HG02943 (cell line): ENCODE measurements around the gene TSBP1.
"Not testable (repeated sequence)": the region's sequence is repeated elsewhere in the genome, so short reads cannot be mapped to it uniquely, and the experiment has no call there.

Source experiments
- ATAC-seq: cut with Tn5 transposase; IDR thresholded peaks from one replicate; pipeline ENCODE4 v1.9.1; 2021; ENCODE audit warnings: mild to moderate bottlenecking, low read depth, moderate library complexity; ENCODE audit not compliant: unreplicated experiment

The TSBP1 gene

DNA sequence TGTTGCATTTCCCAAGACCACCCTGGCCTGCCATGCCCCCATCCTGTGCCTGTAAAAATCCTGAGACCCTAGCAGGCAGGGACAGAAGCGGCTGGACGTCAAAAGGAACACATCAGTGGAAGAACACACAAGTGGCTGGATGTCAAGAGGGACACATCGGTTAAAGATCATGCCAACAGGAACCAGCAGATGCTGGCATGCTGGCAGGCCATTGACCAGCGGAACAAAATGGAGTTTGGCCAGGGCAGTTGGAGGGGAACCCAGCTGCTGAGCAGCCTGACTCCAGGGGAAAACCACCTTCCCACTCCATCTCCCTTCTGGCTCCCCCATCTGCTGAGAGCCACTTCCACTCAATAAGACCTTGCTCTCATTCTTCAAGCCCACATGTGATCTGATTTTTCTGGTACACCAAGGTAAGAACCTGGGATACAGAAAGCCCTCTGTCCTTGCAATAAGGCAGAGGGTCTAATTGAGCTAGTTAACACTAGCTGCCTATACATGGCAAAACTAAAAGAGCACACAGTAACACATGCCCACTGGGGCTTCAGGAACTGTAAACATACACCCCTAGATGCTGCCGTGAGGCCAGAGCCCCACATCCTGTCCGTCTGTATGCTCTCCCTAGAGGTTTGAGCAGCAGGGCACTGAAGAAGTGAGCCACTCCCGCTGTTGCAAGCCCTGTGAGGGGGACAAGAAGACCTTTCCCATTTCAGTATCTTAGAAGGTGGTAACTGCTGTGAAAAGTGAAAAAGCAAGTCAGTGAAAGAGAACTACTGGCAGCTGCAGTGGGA, 4.2 kb upstream of the TSBP1 start:
- no peak for ATAC-seq

DNA sequence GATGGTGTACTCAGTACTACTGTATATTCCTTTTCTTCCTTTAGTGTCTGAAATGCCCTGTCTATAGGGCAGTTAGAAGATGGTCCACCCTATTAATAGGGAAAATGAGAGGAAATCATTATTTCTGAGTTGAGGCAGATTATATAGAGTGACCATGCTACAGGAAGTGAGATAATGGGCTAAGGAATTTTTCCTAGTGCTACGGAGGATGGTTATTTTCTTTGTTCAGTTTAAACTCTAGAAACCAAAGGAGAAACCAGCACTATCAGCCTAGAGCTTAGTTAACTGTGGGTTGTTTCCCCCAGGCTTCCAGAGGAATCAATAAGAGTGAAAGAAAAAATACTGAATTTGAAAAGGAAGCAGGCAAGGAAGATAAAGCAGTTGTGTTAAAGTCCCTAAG, 474 bp downstream of the TSBP1 start:
- ATAC-seq: no peak

DNA sequence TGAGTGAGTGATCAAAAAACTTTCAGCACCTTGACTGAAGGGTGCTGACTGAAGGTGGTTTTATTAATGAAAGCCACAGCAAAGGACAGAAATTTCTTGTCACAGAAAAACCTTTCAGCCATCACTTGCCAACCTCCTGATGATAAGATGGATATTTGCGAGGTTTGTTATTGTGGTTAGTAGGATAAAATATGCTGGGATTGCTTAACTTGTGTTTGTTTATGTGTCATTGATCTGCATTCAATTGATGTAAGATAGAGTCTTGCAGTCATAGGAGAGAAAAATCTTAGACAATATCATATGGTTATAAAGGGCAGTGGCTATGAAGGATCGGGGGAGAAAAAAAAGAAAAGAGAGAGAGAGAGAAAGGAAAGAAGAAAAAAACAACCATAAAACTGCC, 1.2 kb downstream of the TSBP1 start:
- ATAC-seq: no peak

DNA sequence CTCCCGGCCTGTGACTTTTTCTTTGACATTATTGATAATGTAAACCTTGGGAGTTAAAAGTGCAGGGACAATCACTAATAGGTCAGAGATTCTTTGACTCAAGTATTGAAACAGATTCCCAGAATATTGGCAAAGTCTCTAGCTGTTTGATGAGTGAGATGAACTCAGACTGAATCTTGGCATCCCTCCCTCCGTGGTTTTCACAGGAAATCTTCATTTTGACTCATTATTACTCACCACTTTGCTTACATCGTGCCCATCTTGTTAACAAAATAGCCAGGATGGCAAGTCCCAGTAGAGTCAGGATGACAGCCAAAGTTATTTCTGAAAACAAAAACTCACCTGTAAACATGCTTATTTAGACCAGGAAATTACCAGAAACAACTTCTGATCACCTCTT, 2.0 kb downstream of the TSBP1 start:
- ATAC-seq: no peak

DNA sequence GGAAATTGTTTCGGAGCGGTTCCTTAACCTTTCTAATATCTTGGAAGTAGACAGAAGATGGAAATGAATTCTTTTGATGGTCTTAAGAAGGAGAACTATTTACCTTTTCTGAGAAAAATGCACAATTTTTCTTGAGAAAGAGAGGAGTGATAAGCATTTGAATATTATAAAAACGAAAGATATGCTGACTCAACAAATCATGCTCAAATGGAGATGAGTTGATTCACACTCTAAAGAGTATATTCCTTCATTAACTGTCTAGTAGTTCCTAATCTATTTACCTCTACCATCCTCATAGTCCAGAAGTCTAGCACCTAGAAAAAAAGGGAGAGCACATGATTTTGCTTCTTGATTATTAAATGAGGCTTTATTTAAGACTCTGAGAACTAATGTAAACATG, 4.1 kb downstream of the TSBP1 start:
- no peak for ATAC-seq

DNA sequence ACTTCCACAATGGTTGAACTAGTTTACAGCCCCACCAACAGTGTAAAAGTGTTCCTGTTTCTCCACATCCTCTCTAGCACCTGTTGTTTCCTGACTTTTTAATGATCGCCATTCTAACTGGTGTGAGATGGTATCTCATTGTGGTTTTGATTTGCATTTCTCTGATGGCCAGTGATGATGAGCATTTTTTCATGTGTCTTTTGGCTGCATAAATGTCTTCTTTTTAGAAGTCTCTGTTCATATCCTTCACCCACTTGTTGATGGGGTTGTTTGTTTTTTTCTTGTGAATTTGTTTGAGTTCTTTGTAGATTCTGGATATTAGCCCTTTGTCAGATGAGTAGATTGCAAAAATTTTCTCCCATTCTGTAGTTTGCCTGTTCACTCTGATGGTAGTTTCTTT, 12.5 kb downstream of the TSBP1 start:
- ATAC-seq: not testable (repeated sequence)

DNA sequence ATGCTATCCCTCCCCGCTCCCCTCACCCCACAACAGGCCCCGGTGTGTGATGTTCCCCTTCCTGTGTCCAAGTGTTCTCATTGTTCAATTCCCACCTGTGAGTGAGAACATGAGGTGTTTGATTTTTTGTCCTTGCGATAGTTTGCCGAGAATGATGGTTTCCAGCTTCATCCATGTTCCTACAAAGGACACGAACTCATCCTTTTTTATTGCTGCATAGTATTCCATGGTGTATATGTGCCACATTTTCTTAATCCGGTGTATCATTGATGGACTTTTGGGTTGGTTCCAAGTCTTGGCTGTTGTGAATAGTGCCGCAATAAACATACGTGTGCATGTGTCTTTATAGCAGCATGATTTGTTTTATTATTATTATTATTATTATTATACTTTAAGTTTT, 13.2 kb downstream of the TSBP1 start:
- not testable (repeated sequence) for ATAC-seq

DNA sequence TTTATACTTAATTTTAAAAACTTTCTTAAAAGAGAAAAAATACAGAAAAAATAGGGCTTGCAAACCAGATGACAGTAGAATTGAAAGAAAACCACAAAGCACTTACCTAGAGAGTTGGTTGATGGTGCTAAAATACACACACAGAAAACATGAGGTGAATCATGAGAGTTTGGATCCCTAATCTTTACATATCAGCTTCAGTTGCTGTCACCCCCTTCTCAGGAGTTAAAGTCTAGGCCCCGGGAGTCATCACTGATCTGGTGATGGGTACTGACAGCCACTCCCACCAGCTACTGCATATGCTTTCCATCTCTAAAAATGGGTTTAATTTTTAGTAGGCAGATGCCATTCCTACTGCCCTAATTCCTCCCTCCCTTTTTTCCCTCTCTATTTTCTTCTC, 16.7 kb downstream of the TSBP1 start:
- ATAC-seq: no peak

DNA sequence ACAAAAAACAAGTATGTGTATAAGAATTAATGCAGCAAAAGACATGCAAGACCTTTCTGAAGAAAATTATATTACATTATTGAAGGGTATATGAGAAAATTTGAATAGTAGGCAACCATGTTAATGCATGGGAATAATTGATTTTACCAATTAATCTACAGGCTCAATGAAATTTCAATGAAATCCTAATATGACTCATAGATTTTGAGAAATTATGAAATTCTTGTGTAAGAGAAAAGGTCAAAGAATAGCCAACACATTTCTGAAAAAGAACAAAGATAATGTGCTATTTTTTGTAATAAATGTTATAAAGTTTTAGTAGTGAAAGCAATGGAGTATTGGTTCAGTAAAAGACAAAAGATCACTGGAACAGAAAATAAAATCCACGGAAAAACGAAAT, 18.4 kb downstream of the TSBP1 start:
- ATAC-seq: no peak

DNA sequence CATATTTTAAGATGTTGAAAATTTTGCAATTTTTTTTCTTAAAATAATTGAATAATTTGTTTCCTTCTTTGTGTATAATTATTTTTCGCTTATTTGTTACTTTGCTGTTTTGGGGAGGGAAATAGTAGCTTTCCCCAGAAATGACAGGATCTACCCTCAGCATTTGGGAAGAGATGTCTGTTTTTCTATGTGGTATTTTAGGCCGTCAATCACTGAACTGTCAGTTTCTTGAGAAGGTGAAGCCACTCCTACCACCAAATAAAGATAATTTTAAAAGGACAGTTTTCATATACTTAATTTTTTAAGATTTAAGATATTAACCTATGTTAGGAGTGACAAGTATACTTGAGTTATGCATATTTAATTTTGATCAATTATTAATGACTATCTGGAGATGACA, 31.5 kb downstream of the TSBP1 start:
- ATAC-seq: no peak

DNA sequence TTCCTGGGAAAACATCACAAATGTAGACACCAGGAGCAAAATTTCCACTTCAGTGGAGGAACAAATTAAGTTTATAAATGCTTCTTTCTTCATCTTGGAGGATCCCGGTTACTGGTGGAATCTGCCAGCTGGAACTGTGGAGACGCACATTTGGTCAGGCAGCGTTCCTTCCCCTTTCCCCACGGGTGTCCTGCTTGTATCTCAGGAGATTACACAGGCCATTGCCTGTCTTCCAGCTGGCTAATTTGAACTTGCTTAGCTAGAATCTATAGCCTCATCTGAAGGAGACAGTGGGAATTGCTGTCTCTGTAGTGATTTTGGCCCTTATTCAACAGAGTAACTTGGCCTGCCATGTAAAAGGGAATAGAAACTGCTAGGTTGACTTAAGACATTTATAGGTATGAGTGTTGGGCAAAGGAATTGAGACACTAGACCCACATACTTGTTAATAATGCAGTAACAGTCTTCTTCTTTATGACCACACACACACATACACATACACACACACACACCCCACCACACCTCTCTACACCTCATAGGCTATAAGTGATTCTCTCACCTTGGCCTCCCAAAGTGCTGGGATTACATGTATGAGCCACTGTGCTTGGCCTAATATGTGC, 34.4 kb downstream of the TSBP1 start:
- ATAC-seq: no peak

DNA sequence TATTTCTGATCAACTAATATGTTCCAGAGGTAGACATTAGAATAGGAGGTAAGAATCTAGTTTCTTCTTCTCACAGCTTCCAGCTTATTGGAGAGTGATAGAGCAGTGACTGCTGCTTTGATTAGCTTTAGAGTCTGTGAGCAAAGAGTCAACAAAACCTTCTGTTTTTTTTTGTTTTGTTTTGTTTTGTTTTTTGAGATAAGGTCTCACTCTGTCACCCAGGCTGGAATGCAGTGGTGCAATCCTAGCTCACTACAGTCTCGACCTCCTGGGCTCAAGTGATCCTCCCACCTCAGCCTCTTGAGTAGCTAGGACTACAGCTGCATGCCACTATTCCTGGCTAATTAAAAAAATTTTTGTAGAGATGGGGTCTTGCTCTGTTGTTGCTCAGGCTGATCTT, 39.3 kb downstream of the TSBP1 start:
- ATAC-seq: no peak

DNA sequence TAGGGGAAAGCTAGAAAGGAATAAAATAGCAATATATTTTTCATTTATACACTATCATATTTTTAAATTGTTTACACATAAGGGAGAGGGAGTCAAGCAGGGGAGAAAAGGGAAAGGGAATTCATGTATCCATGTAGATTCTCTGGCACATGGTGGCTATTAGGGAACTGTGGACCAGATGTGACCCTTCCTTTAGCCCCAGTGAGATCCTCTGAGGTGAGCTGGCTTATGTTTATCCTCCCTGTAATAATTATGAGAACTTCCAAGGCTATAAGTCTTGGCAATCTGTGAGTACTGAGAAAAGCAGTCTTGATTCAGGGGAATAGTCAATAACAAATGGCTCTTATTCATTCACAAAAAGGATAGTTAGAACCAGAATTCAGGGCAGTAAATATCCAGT, 42.6 kb downstream of the TSBP1 start:
- ATAC-seq: no peak

DNA sequence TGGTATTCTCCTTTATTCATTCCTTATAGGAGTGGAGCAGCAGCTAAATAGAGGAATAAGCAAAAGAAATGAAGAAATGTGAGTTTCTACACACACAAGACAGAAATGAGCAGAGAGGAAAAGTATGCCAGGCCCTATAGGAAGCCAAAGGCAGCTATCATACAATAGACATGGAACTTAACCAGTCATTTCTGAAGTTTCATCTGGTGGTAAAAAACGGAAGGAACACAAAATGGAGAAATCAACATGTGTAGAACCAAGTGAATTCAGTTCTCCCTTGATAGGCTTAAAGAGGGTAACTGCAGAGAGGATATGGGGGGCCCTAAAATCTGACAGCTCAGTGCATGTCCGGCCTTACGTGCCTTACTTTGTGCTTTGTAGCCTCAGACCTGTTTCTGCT, 44.6 kb downstream of the TSBP1 start:
- ATAC-seq: no peak

DNA sequence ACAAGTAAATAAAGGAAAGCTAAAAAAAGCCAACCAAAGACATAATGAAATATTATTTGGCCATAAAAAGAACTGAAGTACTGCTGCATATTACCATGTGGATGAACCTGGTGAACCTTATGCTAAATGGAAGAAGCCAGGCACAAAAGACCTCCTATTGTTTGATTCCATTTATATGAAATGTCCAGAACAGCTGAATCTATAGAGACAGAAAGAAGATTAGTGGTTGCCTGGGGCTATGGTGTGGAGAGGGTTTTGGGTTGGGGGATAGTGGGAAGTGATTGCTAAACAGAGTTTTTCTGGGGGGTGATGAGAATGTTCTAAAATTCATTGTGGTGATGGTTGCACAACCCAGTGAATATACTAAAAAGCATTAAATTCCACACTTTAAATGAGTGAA, 53.2 kb downstream of the TSBP1 start:
- ATAC-seq: no peak

DNA sequence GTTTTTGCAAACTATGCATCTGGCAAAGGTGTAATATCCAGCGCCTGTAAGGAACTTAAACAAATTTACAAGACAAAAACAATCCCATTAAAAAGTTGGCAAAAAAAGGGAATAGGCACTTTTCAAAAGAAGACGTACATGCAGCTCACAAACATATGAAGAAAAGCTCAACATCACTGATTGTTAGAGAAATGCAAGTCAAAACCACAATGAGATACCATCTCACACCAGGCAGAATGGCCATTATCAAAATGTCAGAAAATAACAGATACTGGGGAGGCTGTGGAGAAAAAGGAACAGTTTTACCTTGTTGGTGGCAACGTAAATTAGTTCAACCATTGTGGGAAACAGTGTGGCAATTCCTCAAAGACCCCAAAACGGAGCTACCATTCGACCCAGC, 54.2 kb downstream of the TSBP1 start:
- no peak for ATAC-seq

DNA sequence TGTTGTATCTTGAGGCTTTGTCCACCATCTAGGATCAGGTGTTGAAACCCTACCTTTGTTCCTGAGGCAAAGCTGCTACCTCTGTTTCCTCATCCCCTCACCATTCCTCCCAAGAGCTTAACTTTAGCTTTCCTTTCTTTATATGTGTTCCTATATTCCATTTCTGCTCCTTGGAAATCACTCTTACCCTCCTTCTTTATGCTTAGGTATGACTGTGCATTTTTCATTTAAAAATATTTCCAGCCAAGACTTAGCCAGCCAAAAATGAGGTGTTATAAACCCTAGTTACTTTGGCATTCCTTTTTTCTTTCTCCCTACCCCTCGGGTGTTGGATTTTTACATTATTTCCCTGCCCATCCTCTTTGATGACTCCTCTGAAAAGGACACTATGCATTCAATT, 57.7 kb downstream of the TSBP1 start:
- no peak for ATAC-seq

DNA sequence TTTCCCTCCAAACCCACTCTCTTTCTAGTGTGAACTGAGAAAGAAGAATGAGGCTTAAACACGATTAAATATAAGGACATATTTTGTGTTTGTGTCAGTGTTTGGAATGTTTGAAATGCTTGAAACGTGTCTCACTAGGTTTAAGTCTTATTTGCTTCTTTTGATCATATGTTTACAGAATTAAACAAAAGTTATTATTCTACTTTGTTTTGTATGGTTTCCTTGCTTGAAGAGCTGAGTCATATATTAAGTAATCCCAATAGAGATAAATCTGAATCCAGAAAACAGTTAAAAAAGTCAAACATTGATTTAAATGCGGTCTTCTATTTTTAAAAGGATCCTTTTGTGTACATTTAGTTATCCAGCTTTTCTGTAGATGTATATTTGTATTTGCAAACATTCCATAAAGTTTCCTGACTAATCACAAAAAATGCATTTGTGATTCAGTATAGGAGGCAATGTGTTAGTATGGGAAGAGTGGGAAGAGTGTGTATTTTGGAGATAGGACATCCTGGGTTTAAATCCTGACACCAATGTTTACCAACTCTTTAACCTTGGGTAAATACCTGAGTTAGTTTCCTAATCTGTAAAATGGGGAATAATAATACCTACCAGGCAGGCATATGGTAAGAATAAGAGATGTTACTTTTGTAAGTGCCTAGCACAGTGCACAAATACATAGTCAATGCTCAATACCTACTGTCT, 72.9 kb downstream of the TSBP1 start:
- no peak for ATAC-seq

DNA sequence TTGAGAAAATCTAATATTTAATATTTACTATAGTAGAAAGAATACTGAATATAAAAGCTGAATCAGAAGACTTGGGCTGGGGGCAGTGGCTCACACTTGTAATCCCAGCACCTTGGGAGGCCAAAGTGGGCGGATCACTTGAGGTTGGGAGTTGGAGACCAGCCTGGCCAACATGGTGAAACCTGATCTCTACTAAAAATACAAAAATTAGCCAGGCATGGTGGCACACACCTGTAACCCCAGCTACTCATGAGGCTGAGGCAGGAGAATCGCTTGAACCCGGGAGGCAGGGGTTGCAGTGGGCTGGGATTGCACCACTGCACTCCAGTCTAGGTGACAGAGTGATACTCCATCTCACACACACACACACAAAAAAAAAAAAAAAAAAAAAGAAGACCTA, 76.7 kb downstream of the TSBP1 start:
- ATAC-seq: not testable (repeated sequence)

DNA sequence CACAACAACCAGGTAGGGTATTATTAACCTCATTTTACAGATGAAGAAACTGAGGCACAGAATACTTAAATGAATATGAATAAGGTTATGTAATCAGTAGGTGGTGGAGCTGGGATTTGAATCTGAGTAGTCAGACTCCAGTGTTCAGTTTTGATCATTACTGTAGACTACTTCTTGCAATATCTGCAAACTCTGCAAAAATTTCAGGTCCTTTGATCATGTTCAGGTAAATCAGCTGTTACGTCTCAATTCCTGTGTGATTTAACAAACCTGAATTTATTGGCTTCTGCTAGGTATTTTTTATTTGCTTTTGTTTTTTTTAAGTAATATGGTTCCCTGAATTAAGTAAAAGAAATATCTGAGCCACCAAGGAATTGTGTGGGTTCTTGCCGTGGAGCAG, 77.1 kb downstream of the TSBP1 start:
- no peak for ATAC-seq

DNA sequence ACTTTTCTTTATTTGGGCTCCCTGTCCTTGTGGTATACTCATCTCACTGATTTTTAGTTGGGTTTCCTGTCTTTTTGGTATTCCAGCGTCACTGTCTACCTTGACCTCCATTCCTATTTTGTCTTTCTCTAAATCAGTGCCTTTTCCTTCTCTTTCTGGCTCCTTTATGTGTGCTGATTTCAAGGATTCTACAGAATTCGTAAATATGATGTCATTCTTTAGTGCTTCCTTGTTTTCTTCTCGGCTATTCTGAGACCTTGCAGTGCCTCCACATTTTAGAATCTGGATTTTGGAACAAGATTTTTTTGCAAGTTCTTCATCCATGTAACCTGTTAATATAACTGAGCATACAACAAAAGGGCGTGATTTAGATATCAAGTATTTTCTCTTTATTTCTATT, 78.0 kb downstream of the TSBP1 start:
- no peak for ATAC-seq

DNA sequence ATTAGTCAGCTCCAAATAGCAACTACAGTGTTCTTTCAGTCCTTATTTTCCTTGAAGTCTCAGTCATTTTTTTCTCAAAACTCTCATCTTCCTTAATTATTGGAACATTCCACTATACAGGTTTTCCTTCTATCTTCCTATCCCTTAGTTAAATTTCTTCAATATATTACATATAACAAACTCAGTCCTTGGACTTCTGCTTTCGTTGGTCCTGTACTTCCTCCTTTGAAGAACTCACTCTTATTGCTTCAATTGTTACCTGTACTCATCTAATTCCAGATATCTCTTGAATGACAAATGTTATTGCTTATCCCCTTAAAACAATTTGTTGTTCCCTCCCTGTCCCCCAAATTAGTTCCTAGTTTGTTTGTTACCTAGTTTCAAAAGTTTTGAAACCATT, 80.2 kb downstream of the TSBP1 start:
- ATAC-seq: no peak
